Uterus (tissue), 4 donors: Measurements from ENCODE around the gene NAALAD2. TPM values are rescaled to one million over a fixed set of nuclear protein-coding genes. Genes with fewer than 3 reads are reported as not detected.
A peak's percentile ranks its signal among the peaks of the same experiment; 100 is the strongest.

Experiments used
- DNase-seq, 2 donors: peaks; one replicate each; pipeline ENCODE4 v3.0.0-alpha.2; 2019 to 2020
- H3K27ac ChIP-seq, 2 donors: fragments of 200-600 bp; sonication (generic); 1 replicate in 1 of 2; 2 replicates in 1 of 2; pipeline ENCODE4 v1.5.1; 2016 to 2018
- H3K27me3 ChIP-seq, 2 donors: fragments of 200-600 bp; sonication (generic); one replicate each; pipeline ENCODE4 v1.5.1; 2018 to 2019; ENCODE audit warnings: control low read depth in 1 of 2
- H3K36me3 ChIP-seq, 2 donors: fragments of 200-600 bp; sonication (generic); one replicate each; pipeline ENCODE4 v1.5.1; 2019; ENCODE audit warnings: control low read depth in 1 of 2
- H3K4me1 ChIP-seq, 2 donors: fragments of 200-600 bp; sonication (generic); one replicate each; pipeline ENCODE4 v1.5.1; 2018 to 2019; ENCODE audit warnings: control low read depth in 1 of 2
- H3K4me3 ChIP-seq, 2 donors: fragments of 200-600 bp; sonication (generic); 1 replicate in 1 of 2; 2 replicates in 1 of 2; pipeline ENCODE4 v1.5.1; 2018 to 2019; ENCODE audit warnings: mild to moderate bottlenecking in 1 of 2
- H3K9me3 ChIP-seq, 2 donors: fragments of 200-600 bp; sonication (generic); one replicate each; pipeline ENCODE4 v1.5.1; 2019; ENCODE audit warnings: control low read depth in 1 of 2
- POLR2A ChIP-seq, 2 donors: fragments of 450-650 bp; IDR thresholded peaks; one replicate each; pipeline ENCODE4 v1.6.1; 2016; ENCODE audit warnings: antibody characterized with exemption in 2 of 2, mild to moderate bottlenecking in 1 of 2, moderate library complexity in 1 of 2
- intact Hi-C: fragments of 100-400 bp; cut with DNase I; formaldehyde crosslinking; loops from one replicate; pipeline ENCODE4 v1.15.1; 2023; ENCODE audit warnings: low total_unique reads
- total RNA-seq, 4 donors: library from RNA; depleted of rRNA in 3 of 4; stranded (reverse); fragments of >200 nt in 3 of 4; gene quantifications; one replicate each; pipeline versions ENCODE4 v1.1.0 to v1.2.4, GENCODE V29; 2014 to 2023
- TF ChIP-seq, protein P1 (sequence below), 4 experiments: fragments of 200-600 bp in 2 of 4; fragments of 450-650 bp in 2 of 4; sonication (generic) in 2 of 4; IDR thresholded peaks; one replicate each; pipeline ENCODE4 v1.5.1; 2016 to 2019; ENCODE audit warnings: antibody characterized with exemption in 4 of 4, mild to moderate bottlenecking in 2 of 4, moderate library complexity in 1 of 4
- donor health status: DM: yes; HTN: yes; CAD: no.

The NAALAD2 gene
- total RNA-seq, 4 donors from 2014 or later, result 3.5 to 74.8 (median 10.4) TPM

DNA sequence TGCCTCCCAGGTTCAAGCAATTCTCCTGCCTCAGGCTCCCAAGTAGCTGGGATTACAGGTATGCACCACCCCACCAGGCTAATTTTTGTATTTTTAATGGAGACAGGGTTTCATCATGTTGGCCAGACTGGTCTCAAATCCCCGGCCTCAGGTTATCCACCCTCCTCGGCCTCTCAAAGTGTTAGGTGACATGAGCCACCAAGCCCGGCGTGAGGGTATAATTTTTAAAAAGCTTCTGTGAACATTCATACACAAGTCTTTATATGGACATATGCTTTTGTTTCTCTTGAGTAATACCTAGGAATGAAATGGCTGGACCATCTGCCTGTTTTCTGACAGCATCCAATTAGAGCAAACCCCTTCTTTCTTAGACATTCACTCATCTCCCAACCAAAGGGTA lies 14.3 kb upstream of the NAALAD2 start:
- Histone ChIP-seq H3K27me3 (no peaks in the 10 kb centered on the region), H3K9me3 (no peaks in the 10 kb centered on the region), H3K4me1 (no peaks in the 10 kb centered on the region), H3K27ac (no peak overlapping the region), H3K4me3 (no peak overlapping the region), H3K36me3 (no peaks in the 10 kb centered on the region)
- TF ChIP-seq, protein P1, sequence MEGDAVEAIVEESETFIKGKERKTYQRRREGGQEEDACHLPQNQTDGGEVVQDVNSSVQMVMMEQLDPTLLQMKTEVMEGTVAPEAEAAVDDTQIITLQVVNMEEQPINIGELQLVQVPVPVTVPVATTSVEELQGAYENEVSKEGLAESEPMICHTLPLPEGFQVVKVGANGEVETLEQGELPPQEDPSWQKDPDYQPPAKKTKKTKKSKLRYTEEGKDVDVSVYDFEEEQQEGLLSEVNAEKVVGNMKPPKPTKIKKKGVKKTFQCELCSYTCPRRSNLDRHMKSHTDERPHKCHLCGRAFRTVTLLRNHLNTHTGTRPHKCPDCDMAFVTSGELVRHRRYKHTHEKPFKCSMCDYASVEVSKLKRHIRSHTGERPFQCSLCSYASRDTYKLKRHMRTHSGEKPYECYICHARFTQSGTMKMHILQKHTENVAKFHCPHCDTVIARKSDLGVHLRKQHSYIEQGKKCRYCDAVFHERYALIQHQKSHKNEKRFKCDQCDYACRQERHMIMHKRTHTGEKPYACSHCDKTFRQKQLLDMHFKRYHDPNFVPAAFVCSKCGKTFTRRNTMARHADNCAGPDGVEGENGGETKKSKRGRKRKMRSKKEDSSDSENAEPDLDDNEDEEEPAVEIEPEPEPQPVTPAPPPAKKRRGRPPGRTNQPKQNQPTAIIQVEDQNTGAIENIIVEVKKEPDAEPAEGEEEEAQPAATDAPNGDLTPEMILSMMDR (IDR thresholded peaks at IDR 0.05), result no peak
- no peak for TF ChIP-seq POLR2A (IDR thresholded peaks at IDR 0.05)
- DNase-seq, result no peak
- intact Hi-C loops, result no loop called here

GRCh38 chr11:90124371-90124770 lies 10.1 kb upstream of the NAALAD2 start:
- Histone ChIP-seq H3K27me3 (no peaks in the 10 kb centered on the region), H3K36me3 (no peaks in the 10 kb centered on the region), H3K4me3 (no peak overlapping the region), H3K27ac (no peak overlapping the region), H3K4me1 (no peaks in the 10 kb centered on the region), H3K9me3 (no peaks in the 10 kb centered on the region)
- TF ChIP-seq, protein P1 (IDR thresholded peaks at IDR 0.05), result no peak
- no peak for TF ChIP-seq POLR2A (IDR thresholded peaks at IDR 0.05)
- DNase-seq, result no peak
- intact Hi-C loops, result no loop called here

DNA sequence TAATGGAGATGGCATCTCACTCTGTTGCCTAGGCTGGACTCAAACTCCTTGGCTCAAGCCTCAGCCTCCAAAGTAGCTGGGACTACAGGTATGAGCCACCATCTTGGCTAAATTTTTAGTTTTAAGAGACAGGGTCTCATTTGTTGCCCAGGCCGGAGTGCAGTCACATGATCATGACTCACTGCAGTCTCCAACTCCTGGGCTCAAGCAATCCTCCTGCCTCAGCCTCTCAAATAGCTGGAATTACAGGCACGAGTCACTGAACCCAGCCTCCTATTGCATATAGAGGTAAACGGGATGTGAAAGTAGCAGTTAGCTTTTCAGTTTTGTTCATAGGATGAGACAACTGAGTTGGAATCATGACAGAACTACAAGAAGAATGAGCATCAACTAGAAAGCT lies 9.5 kb upstream of the NAALAD2 start:
- DNase-seq, result no peak
- no peak overlapping the region for H3K4me3 ChIP-seq
- intact Hi-C loops, result no loop called here

GRCh38 chr11:90133560-90134477 lies 644 bp upstream of the NAALAD2 start:
- no peak for DNase-seq
- intact Hi-C loops, result no loop called here
- Histone ChIP-seq H3K27ac (peak overlapping the region; percentile 33 to 49), H3K36me3 (no peaks in the 10 kb centered on the region), H3K4me3 (peak overlapping the region; percentile 34 to 48), H3K9me3 (no peaks in the 10 kb centered on the region), H3K27me3 (no peaks in the 10 kb centered on the region), H3K4me1 (no peaks in the 10 kb centered on the region)
- no peak for TF ChIP-seq POLR2A (IDR thresholded peaks at IDR 0.05)
- TF ChIP-seq, protein P1 (IDR thresholded peaks at IDR 0.05), result no peak

More for the DNA sequence above, 9.5 kb upstream of the NAALAD2 start:
- Histone ChIP-seq H3K4me1 (no peaks in the 10 kb centered on the region), H3K27me3 (no peaks in the 10 kb centered on the region), H3K9me3 (no peaks in the 10 kb centered on the region), H3K27ac (no peak overlapping the region), H3K36me3 (no peaks in the 10 kb centered on the region)
- TF ChIP-seq, protein P1 (IDR thresholded peaks at IDR 0.05), result no peak
- TF ChIP-seq POLR2A (IDR thresholded peaks at IDR 0.05), result no peak

DNA sequence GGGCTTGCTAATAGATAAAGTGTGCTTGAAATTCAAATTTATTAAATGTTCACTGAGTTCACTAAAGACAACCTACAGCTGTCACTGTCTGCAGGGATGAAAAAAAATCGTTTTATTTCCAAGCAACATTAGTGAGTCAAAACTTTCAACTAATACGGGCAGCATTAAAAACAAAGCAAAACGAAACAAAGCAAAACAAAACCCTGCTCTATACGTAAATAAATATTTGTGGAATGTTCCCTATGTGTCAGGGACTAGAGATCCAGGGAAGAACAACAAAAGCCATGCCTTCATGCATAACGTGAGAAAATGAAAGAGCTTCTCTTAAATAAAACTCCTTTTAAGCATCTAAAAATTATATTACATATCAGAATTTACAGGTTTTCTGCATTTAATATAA lies 553 bp downstream of the NAALAD2 start:
- Histone ChIP-seq H3K4me3 (peak overlapping the region; percentile 34 to 48), H3K27ac (peak overlapping the region; percentile 33 to 49), H3K27me3 (no peaks in the 10 kb centered on the region), H3K9me3 (no peaks in the 10 kb centered on the region), H3K4me1 (no peaks in the 10 kb centered on the region), H3K36me3 (no peaks in the 10 kb centered on the region)
- intact Hi-C loops, result no loop called here
- TF ChIP-seq, protein P1 (IDR thresholded peaks at IDR 0.05), result no peak
- TF ChIP-seq POLR2A (IDR thresholded peaks at IDR 0.05), result no peak
- DNase-seq, result no peak
